Testis (tissue), 2 donors: ENCODE data around the gene RPL31.

ENCODE experiments used
- CTCF ChIP-seq, 3 experiments: fragments of 450-650 bp in 2 of 3; fragments of 200-600 bp in 1 of 3; sonication (generic) in 1 of 3; IDR thresholded peaks; one replicate each; pipeline ENCODE4 v1.5.1; 2016 to 2019; ENCODE audit warnings: antibody characterized with exemption in 3 of 3, mild to moderate bottlenecking in 2 of 3, moderate library complexity in 1 of 3
- POLR2A ChIP-seq: fragments of 450-650 bp; IDR thresholded peaks from one replicate; pipeline ENCODE4 v1.6.1; 2017; ENCODE audit warnings: antibody characterized with exemption, mild to moderate bottlenecking, moderate library complexity

GRCh38 chr2:101001691-101002561 is at the start of gene RPL31:
- TF ChIP-seq CTCF (IDR thresholded peaks at IDR 0.05) (peak in 1 of 3 experiments; percentile 7), POLR2A (peak; percentile 76)
